Raji (cell line): ENCODE data around the gene PDIK1L.

Source experiments
- POLR2A ChIP-seq: IDR thresholded peaks from 2 replicates; pipeline ENCODE4 v1.6.1; 2011; ENCODE audit warnings: low read depth, low read length, control low read depth; ENCODE audit not compliant: insufficient read depth

Gene PDIK1L

GRCh38 chr1:26081267-26082019 is 30.2 kb upstream of the PDIK1L start:
- TF ChIP-seq POLR2A: no peak

- TF ChIP-seq POLR2A: no peak
Observed at GRCh38 chr1:26082020-26082350, 29.6 kb upstream of the PDIK1L start.

DNA sequence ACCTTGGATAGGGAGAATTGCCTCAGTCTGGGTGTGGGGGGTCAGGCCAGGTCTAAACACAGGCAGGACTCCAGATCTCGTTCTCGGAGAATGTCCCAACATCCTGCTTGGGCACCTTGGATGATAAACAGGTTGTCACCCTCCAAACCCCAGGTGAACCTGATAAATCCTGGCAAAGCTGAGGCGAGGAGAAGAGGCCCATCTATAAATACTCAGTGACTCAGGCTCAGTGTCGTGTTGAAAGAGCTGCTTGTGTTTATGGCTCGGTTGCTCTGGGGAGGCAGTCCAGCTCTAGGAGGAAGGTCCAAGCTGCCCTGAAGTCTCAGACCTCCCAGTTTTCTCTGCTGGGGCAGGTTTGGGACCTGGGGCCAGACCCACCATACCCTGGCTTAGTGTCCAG is 28.4 kb upstream of the PDIK1L start:
- TF ChIP-seq POLR2A: no peak

GRCh38 chr1:26084091-26084561 is 27.5 kb upstream of the PDIK1L start:
- TF ChIP-seq POLR2A: no peak

DNA sequence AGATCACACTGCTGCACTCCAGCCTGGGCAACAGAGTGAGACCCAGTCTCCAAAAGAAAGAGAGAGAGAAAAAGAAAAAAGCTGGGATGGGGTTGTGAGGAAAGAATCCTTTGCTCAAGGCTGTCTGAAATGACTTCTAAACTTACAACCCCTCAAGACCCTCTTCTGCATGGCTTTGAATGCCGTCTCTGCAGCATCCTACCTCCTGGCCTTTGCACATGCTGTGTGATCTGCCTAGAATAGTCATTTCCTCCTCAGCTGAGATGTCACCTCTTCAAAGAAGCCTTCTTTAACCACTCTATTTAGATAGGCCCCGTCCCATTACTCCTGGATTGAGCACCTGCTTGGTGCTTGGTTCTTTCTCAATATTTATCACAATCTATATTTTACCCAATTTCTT is 26.8 kb upstream of the PDIK1L start:
- no peak for TF ChIP-seq POLR2A

DNA sequence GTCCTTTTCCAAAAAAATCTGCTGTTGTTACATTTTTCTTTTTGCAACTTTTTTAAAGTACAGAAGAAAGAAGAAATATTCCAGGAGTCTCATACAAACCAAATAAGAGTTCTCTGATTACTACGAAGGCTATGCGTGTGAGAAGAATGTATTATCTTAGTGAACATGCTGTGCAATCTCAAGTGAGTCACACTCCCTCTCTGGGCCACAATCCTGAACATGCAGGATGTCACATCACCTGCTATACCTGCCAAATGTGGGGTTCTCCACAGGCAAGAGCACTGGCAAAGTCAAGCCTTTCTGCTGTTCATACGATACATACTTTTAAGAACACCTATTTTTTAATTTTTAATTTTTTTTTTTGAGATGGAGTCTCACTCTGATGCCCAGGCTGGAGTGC is 22.5 kb upstream of the PDIK1L start:
- TF ChIP-seq POLR2A: no peak

DNA sequence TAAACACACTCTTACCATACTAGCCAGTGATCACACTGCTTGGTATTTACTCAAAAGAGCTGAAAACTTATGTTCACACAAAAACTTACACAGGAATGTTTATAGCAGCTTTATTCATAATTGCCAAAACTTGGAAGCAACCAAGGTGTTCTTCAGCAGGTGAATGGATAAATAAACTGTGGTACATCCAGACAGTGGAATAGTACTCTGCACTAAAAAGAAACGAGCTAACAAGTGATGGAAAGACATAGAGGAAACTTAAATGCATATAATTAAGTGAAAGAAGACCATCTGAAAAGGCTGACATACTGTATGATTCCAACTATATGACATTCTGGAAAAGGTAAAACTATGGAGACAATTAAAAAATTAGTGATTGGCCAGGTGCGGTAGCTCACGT is 20.7 kb upstream of the PDIK1L start:
- no peak for TF ChIP-seq POLR2A

DNA sequence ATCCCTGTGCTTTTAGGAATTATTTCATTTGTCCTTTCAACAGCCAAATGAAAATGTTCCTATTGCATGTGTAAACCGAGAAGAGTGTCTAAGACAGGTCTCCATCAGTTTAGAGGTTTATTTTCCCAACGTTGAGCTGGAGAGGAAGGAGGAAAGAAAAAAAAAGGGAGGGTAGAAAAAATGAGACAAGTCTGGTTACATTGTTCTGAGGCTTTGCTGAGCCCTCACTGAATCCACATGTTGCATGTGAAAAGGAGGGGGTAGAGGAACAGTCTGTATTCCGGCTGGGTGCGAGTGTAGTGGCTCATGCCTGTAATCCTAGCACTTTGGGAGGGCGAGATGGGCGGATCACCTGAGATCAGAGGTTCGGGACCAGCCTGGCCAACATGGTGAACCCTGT is 19.2 kb upstream of the PDIK1L start:
- TF ChIP-seq POLR2A: no peak

- TF ChIP-seq POLR2A: no peak
Observed at GRCh38 chr1:26094076-26094669, 17.5 kb upstream of the PDIK1L start.

- TF ChIP-seq POLR2A: no peak
Observed at GRCh38 chr1:26094677-26095383, 16.8 kb upstream of the PDIK1L start.

DNA sequence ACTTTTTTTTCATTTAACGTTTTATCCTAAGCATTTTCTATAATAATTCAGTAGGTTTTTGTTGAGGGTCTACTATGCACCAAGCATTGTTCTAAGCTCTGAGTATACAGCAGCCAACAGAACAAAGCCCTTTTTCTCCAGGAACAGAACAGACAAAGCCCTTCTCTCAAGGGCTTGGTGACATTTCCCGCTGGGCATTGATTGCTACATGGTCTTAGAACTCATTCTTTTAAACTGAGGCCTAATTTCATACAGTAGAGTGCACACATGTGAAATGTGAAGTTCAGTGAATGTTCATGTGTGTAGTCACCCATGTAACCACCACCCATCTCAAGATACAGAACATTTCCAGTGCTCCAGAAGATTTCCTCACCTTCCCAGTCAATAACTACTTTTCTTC is 15.2 kb upstream of the PDIK1L start:
- TF ChIP-seq POLR2A: no peak

- no peak for TF ChIP-seq POLR2A
Observed at GRCh38 chr1:26097696-26098095, 13.9 kb upstream of the PDIK1L start.

- no peak for TF ChIP-seq POLR2A
Observed at GRCh38 chr1:26098602-26099001, 13.0 kb upstream of the PDIK1L start.

DNA sequence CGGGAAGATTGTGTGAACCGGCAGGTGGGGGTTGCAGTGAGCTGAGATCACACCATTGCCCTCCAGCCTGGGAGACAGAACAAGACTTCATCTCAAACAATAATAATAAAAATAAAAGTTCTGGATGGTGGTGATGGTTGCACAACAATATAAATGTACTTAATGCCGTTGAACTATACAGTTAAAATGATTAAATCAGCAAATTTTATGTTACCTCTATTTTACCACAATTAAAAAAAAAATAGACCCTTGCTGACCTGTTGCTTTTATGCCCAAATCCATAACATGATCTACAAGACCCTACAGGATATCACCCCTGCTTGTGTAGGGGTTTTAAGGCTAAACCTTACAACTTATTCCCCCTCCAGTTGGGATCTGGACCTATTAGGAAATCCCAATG is 11.8 kb upstream of the PDIK1L start:
- no peak for TF ChIP-seq POLR2A

- no peak for TF ChIP-seq POLR2A
Observed at GRCh38 chr1:26102119-26102518, 9.5 kb upstream of the PDIK1L start.

- no peak for TF ChIP-seq POLR2A
Observed at GRCh38 chr1:26102526-26102925, 9.1 kb upstream of the PDIK1L start.
